GM15510 (cell line): ENCODE measurements around the gene FAM181A.

ENCODE experiments used
- POLR2A ChIP-seq: IDR thresholded peaks from 3 replicates; pipeline ENCODE4 v1.6.1; 2011; ENCODE audit warnings: borderline replicate concordance; ENCODE audit not compliant: insufficient read length; ENCODE audit errors: extremely low read depth

FAM181A gene

GRCh38 chr14:93949511-93950075 is 22.4 kb downstream of the FAM181A start:
- no peak for TF ChIP-seq POLR2A

- no peak for TF ChIP-seq POLR2A
Measured at GRCh38 chr14:93950948-93951634, 23.9 kb downstream of the FAM181A start.

- no peak for TF ChIP-seq POLR2A
Measured at GRCh38 chr14:93951635-93952540, 24.7 kb downstream of the FAM181A start.

- no peak for TF ChIP-seq POLR2A
Measured at GRCh38 chr14:93952829-93953228, 25.7 kb downstream of the FAM181A start.

GRCh38 chr14:93953263-93953662 is 26.1 kb downstream of the FAM181A start:
- no peak for TF ChIP-seq POLR2A

- TF ChIP-seq POLR2A = no peak
Measured at GRCh38 chr14:93953739-93954515, 26.8 kb downstream of the FAM181A start.

GRCh38 chr14:93954516-93954830 is 27.3 kb downstream of the FAM181A start:
- no peak for TF ChIP-seq POLR2A

- no peak for TF ChIP-seq POLR2A
Measured at GRCh38 chr14:93954900-93955849, 28.0 kb downstream of the FAM181A start.

- TF ChIP-seq POLR2A = no peak
Measured at GRCh38 chr14:93955850-93956481, 28.8 kb downstream of the FAM181A start.

- TF ChIP-seq POLR2A = no peak
Measured at GRCh38 chr14:93956514-93957332, 29.6 kb downstream of the FAM181A start.

- no peak for TF ChIP-seq POLR2A
Measured at GRCh38 chr14:93957333-93957710, 30.2 kb downstream of the FAM181A start.

GRCh38 chr14:93957751-93958566 is 30.8 kb downstream of the FAM181A start:
- TF ChIP-seq POLR2A = no peak

GRCh38 chr14:93958567-93959238 is 31.6 kb downstream of the FAM181A start:
- no peak for TF ChIP-seq POLR2A
